ENCODE measurements around the gene BLOC1S6. TPM values are rescaled to one million over a fixed set of nuclear protein-coding genes. Genes with fewer than 3 reads are reported as not detected.

Gene BLOC1S6
- total RNA-seq, result 80.9 and 84.8 TPM in 2 replicates
- polyA plus RNA-seq (2012), result 24.2 TPM

GRCh38 chr15:45587095-45587862 is at the start of gene BLOC1S6:
TSS of gene BLOC1S6 (plus strand) at chr15:45587379. CDS start at chr15:45587444, 65 bp downstream.
- peak; percentile 97 for DNase-seq (ENCODE audit: low read depth)

- DNase-seq (ENCODE audit: low read depth), result no peak
Observed at GRCh38 chr15:45539680-45540079, 47.5 kb upstream of the BLOC1S6 start.

- DNase-seq (ENCODE audit: low read depth), result no peak
Observed at GRCh38 chr15:45540531-45540930, 46.6 kb upstream of the BLOC1S6 start.

GRCh38 chr15:45543051-45543450 is 44.1 kb upstream of the BLOC1S6 start:
- DNase-seq (ENCODE audit: low read depth), result no peak

- no peak for DNase-seq (ENCODE audit: low read depth)
Observed at GRCh38 chr15:45544266-45545023, 42.7 kb upstream of the BLOC1S6 start.

- DNase-seq (ENCODE audit: low read depth), result no peak
Observed at GRCh38 chr15:45546789-45547188, 40.4 kb upstream of the BLOC1S6 start.

GRCh38 chr15:45548753-45549520 is 38.2 kb upstream of the BLOC1S6 start:
- no peak for DNase-seq (ENCODE audit: low read depth)

GRCh38 chr15:45549541-45550220 is 37.5 kb upstream of the BLOC1S6 start:
- peak; percentile 42 for DNase-seq (ENCODE audit: low read depth)

GRCh38 chr15:45550436-45550835 is 36.7 kb upstream of the BLOC1S6 start:
- no peak for DNase-seq (ENCODE audit: low read depth)

GRCh38 chr15:45551676-45552075 is 35.5 kb upstream of the BLOC1S6 start:
- peak; percentile 7 for DNase-seq (ENCODE audit: low read depth)

GRCh38 chr15:45555934-45556608 is 31.1 kb upstream of the BLOC1S6 start:
- no peak for DNase-seq (ENCODE audit: low read depth)

- no peak for DNase-seq (ENCODE audit: low read depth)
Observed at GRCh38 chr15:45572617-45573016, 14.6 kb upstream of the BLOC1S6 start.

GRCh38 chr15:45573961-45574629 is 13.1 kb upstream of the BLOC1S6 start:
- DNase-seq (ENCODE audit: low read depth), result no peak

GRCh38 chr15:45581919-45582318 is 5.3 kb upstream of the BLOC1S6 start:
- no peak for DNase-seq (ENCODE audit: low read depth)

GRCh38 chr15:45583731-45584639 is 3.2 kb upstream of the BLOC1S6 start:
- DNase-seq (ENCODE audit: low read depth), result no peak

- no peak for DNase-seq (ENCODE audit: low read depth)
Observed at GRCh38 chr15:45585069-45585791, 1.9 kb upstream of the BLOC1S6 start.

GRCh38 chr15:45586125-45586524 is 1.1 kb upstream of the BLOC1S6 start:
- no peak for DNase-seq (ENCODE audit: low read depth)

- DNase-seq (ENCODE audit: low read depth), result no peak
Observed at GRCh38 chr15:45586601-45587094, 531 bp upstream of the BLOC1S6 start.
